AG10803 (cell line): ENCODE results near the gene NCAPD2.

Experiments
- DNase-seq: peaks from one replicate; pipeline ENCODE4 v3.0.0; 2010; ENCODE audit warnings: low read depth
- H3K4me3 ChIP-seq: 2 replicates; pipeline ENCODE4 v1.5.1; 2011; ENCODE audit warnings: mild to moderate bottlenecking, low read length, control low read depth
- CTCF ChIP-seq: conservative IDR thresholded peaks from 2 replicates; pipeline ENCODE4 v1.5.1; 2011; ENCODE audit warnings: mild to moderate bottlenecking, low read length, control low read depth, inconsistent platforms

The NCAPD2 gene

GRCh38 chr12:6526766-6527525 lies 33.0 kb downstream of the NCAPD2 start:
- no peak for DNase-seq
- no peak overlapping the region for H3K4me3 ChIP-seq
- no peak for TF ChIP-seq CTCF

GRCh38 chr12:6527711-6528110 lies 33.8 kb downstream of the NCAPD2 start:
- TF ChIP-seq CTCF: no peak
- no peak for DNase-seq
- no peak overlapping the region for H3K4me3 ChIP-seq

GRCh38 chr12:6528539-6529235 lies 34.8 kb downstream of the NCAPD2 start:
- no peak for DNase-seq
- no peak overlapping the region for H3K4me3 ChIP-seq
- no peak for TF ChIP-seq CTCF

GRCh38 chr12:6529291-6529737 lies 35.4 kb downstream of the NCAPD2 start:
- no peak overlapping the region for H3K4me3 ChIP-seq
- no peak for TF ChIP-seq CTCF
- DNase-seq: no peak

GRCh38 chr12:6530576-6531260 lies 36.8 kb downstream of the NCAPD2 start:
- H3K4me3 ChIP-seq: no peak overlapping the region
- no peak for DNase-seq
- no peak for TF ChIP-seq CTCF

- TF ChIP-seq CTCF: no peak
- peak; percentile 98 for DNase-seq
- H3K4me3 ChIP-seq: peak overlapping the region; percentile 94
These were observed 38.4 kb downstream of the NCAPD2 start for GRCh38 chr12:6532051-6532926.
